IMR-90 (cell line): Measurements from ENCODE around the gene AHCYL2. TPM values are rescaled to one million over a fixed set of nuclear protein-coding genes. Genes with fewer than 3 reads are reported as not detected.

Source experiments
- ATAC-seq: fragments of 200-7000 bp; cut with Tn5 transposase; 2 replicates; pipeline ENCODE4 v1.9.1; 2020; ENCODE audit warnings: low read depth, mild to moderate bottlenecking, moderate library complexity
- BruUV-seq: library from RNA; stranded (reverse); fragments of 400-500 nt; replicated peaks from 2 replicates; lab custom pipeline; 2021; lab: Mats Ljungman, UMichigan
- CTCF ChIA-PET: fragments of 300-600 bp; formaldehyde crosslinking; extraction: SDS; loops from one replicate; lab custom pipeline; 2021; ENCODE audit warnings: antibody characterized with exemption; lab: Yijun Ruan, JAX
- POLR2A ChIA-PET: fragments of 300-600 bp; sonication (Branson Sonifier 250); formaldehyde crosslinking; loops from one replicate; lab custom pipeline; 2022; ENCODE audit warnings: antibody characterized with exemption; ENCODE audit not compliant: unreplicated experiment; lab: Charles Lee
- DNase-seq: peaks from one replicate; pipeline ENCODE4 v3.0.0; 2013
- H2AFZ ChIP-seq: replicated peaks from 2 replicates; pipeline ENCODE3; 2013; ENCODE audit warnings: low read length, mild to moderate bottlenecking; ENCODE audit not compliant: poor library complexity
- H2AK5ac ChIP-seq: 2 replicates; pipeline ENCODE4 v1.6.1; 2013; ENCODE audit warnings: low read depth, low read length, inconsistent platforms
- H2AK9ac ChIP-seq: replicated peaks from 2 replicates; pipeline ENCODE3; 2013; ENCODE audit warnings: mild to moderate bottlenecking, low read depth, low read length, moderate library complexity; ENCODE audit not compliant: poor library complexity
- H2BK120ac ChIP-seq: 2 replicates; pipeline ENCODE4 v1.6.1; 2013; ENCODE audit warnings: low read depth, low read length, inconsistent platforms
- H2BK15ac ChIP-seq: 3 replicates; pipeline ENCODE4 v1.6.1; 2013; ENCODE audit warnings: low read depth, low read length, inconsistent platforms
- H2BK20ac ChIP-seq: 2 replicates; pipeline ENCODE4 v1.6.1; 2013; ENCODE audit warnings: low read depth, mild to moderate bottlenecking, inconsistent platforms, low read length, moderate library complexity
- H2BK5ac ChIP-seq: 2 replicates; pipeline ENCODE4 v1.6.1; 2013; ENCODE audit warnings: mild to moderate bottlenecking, low read depth, low read length, inconsistent platforms; ENCODE audit not compliant: poor library complexity, severe bottlenecking
- H3K14ac ChIP-seq: replicated peaks from 2 replicates; pipeline ENCODE4 v1.6.1; 2013; ENCODE audit warnings: low read depth, low read length, inconsistent platforms
- H3K18ac ChIP-seq: 2 replicates; pipeline ENCODE4 v1.6.1; 2013; ENCODE audit warnings: low read depth, low read length, control low read depth
- H3K23ac ChIP-seq: 2 replicates; pipeline ENCODE4 v1.6.1; 2013; ENCODE audit warnings: low read depth, low read length, inconsistent platforms
- H3K27ac ChIP-seq: 2 replicates; pipeline ENCODE4 v1.5.1; 2013; ENCODE audit warnings: mild to moderate bottlenecking, control low read depth, low read length; ENCODE audit not compliant: insufficient read depth
- H3K27me3 ChIP-seq: 2 replicates; pipeline ENCODE4 v1.6.1; 2013; ENCODE audit warnings: low read length; ENCODE audit not compliant: control insufficient read depth, insufficient read depth
- H3K36me3 ChIP-seq: 2 replicates; pipeline ENCODE4 v1.6.1; 2013; ENCODE audit warnings: low read length, mixed read lengths; ENCODE audit not compliant: control insufficient read depth, insufficient read depth
- H3K4ac ChIP-seq: 2 replicates; pipeline ENCODE4 v1.6.1; 2013; ENCODE audit warnings: low read depth, low read length, inconsistent platforms
- H3K4me1 ChIP-seq: 2 replicates; pipeline ENCODE4 v1.6.1; 2013; ENCODE audit warnings: low read length, mixed read lengths; ENCODE audit not compliant: control insufficient read depth, insufficient read depth
- H3K4me2 ChIP-seq: 2 replicates; pipeline ENCODE4 v1.6.1; 2013; ENCODE audit warnings: low read depth, mild to moderate bottlenecking, control low read depth, low read length, moderate library complexity
- H3K4me3 ChIP-seq: 2 replicates; pipeline ENCODE4 v1.5.1; 2013; ENCODE audit warnings: low read depth, mild to moderate bottlenecking, control low read depth, low read length, moderate library complexity; ENCODE audit not compliant: insufficient read depth
- H3K56ac ChIP-seq: 2 replicates; pipeline ENCODE4 v1.6.1; 2013; ENCODE audit warnings: low read length, inconsistent platforms; ENCODE audit not compliant: insufficient read depth; ENCODE audit errors: extremely low read depth
- H3K79me1 ChIP-seq, 2 experiments: 2 replicates each; pipeline ENCODE4 v1.6.1; 2013; ENCODE audit warnings: low read length in 2 of 2, inconsistent platforms in 1 of 2, low read depth in 1 of 2
- H3K9ac ChIP-seq: 2 replicates; pipeline ENCODE4 v1.6.1; 2013; ENCODE audit warnings: low read depth, low read length, control low read depth
- H3K9me1 ChIP-seq: 2 replicates; pipeline ENCODE4 v1.6.1; 2013; ENCODE audit warnings: low read length, inconsistent platforms; ENCODE audit not compliant: insufficient read depth
- H3K9me3 ChIP-seq: 2 replicates; pipeline ENCODE4 v1.6.1; 2013; ENCODE audit warnings: low read length; ENCODE audit not compliant: control insufficient read depth, insufficient read depth
- H4K20me1 ChIP-seq: 2 replicates; pipeline ENCODE4 v1.6.1; 2013; ENCODE audit warnings: low read length, inconsistent platforms; ENCODE audit not compliant: insufficient read depth
- H4K5ac ChIP-seq: 2 replicates; pipeline ENCODE4 v1.6.1; 2013; ENCODE audit warnings: mild to moderate bottlenecking, low read depth, low read length, control low read depth
- H4K8ac ChIP-seq, 2 experiments: 2 replicates each; pipeline ENCODE4 v1.6.1; 2013; ENCODE audit warnings: low read depth in 2 of 2, low read length in 2 of 2, control low read depth in 1 of 2, inconsistent platforms in 1 of 2
- H4K91ac ChIP-seq: 2 replicates; pipeline ENCODE4 v1.6.1; 2013; ENCODE audit warnings: low read depth, low read length, inconsistent platforms; ENCODE audit not compliant: insufficient read depth
- BHLHE40 ChIP-seq: fragments of 150-350 bp; IDR thresholded peaks from 2 replicates; pipeline ENCODE4 v1.6.1; 2016; ENCODE audit warnings: mild to moderate bottlenecking, low read depth, low read length
- CHD1 ChIP-seq: IDR thresholded peaks from 2 replicates; pipeline ENCODE4 v1.6.1; 2012; ENCODE audit warnings: low read depth, low read length, improper control_type of control experiment
- FOS ChIP-seq: fragments of 150-350 bp; IDR thresholded peaks from 2 replicates; pipeline ENCODE4 v1.6.1; 2016; ENCODE audit warnings: low read depth, low read length
- MXI1 ChIP-seq: IDR thresholded peaks from 2 replicates; pipeline ENCODE4 v1.6.1; 2012; ENCODE audit warnings: low read depth, mild to moderate bottlenecking, low read length, moderate library complexity, borderline replicate concordance
- NFE2L2 ChIP-seq: fragments of 150-350 bp; IDR thresholded peaks from 2 replicates; pipeline ENCODE4 v1.6.1; 2016; ENCODE audit warnings: low read depth, mild to moderate bottlenecking, low read length
- RCOR1 ChIP-seq: IDR thresholded peaks from 2 replicates; pipeline ENCODE4 v1.6.1; 2012; ENCODE audit warnings: mild to moderate bottlenecking, low read length, improper control_type of control experiment; ENCODE audit not compliant: insufficient replicate concordance
- SMC3 ChIP-seq: fragments of 150-350 bp; IDR thresholded peaks from 2 replicates; pipeline ENCODE4 v1.6.1; 2016; ENCODE audit warnings: low read depth, mild to moderate bottlenecking, antibody characterized with exemption, low read length, moderate library complexity
- WGBS, 2 experiments: methylation state at CpG; one replicate each; pipeline versions ENCODE4 v1.1.5 to v1.1.7; 2013; ENCODE audit warnings: missing lambda C conversion rate in 2 of 2; ENCODE audit not compliant: insufficient read length in 1 of 2; ENCODE audit errors: extremely low coverage in 2 of 2; 5-methylcytosine and 5-hydroxymethylcytosine counted together
- dilution Hi-C: fragments of 300-500 bp; cut with HindIII; formaldehyde crosslinking; loops from one replicate; pipeline ENCODE4 v1.14.3; 2018; ENCODE audit warnings: low sequenced_read_pairs; ENCODE audit not compliant: unreplicated experiment
- in situ Hi-C: fragments of 300-500 bp; cut with MboI; formaldehyde crosslinking; loops from 3 replicates; pipeline ENCODE4 v1.14.3; 2019; ENCODE audit warnings: low sequenced_read_pairs, inconsistent platforms, mixed read lengths
- intact Hi-C: fragments of 100-400 bp; cut with micrococcal nuclease; formaldehyde crosslinking; loops from 2 replicates; pipeline ENCODE4 v1.10.0; 2022
- polyA plus RNA-seq, 3 experiments: library from polyadenylated mRNA; depleted of rRNA; stranded (reverse); fragments of >200 nt; gene quantifications; 2 replicates each; pipeline ENCODE4 v1.2.3, GENCODE V29; 2012; ENCODE audit warnings: low replicate concordance in 1 of 3
- total RNA-seq: library from RNA; depleted of rRNA; stranded (reverse); fragments of >200 nt; gene quantifications from 2 replicates; pipeline ENCODE4 v1.2.3, GENCODE V29; 2012
- TF ChIP-seq, protein P1 (sequence below): fragments of 150-350 bp; IDR thresholded peaks from 2 replicates; pipeline ENCODE4 v1.6.1; 2016; ENCODE audit warnings: low read depth, mild to moderate bottlenecking, low read length, moderate library complexity, borderline replicate concordance
- TF ChIP-seq, protein P2 (sequence below): fragments of 150-350 bp; IDR thresholded peaks from 2 replicates; pipeline ENCODE4 v1.6.1; 2017; ENCODE audit warnings: mild to moderate bottlenecking, antibody characterized with exemption, low read length, low read depth
- TF ChIP-seq, protein P3 (sequence below): conservative IDR thresholded peaks from 2 replicates; pipeline ENCODE4 v1.5.1; 2012; ENCODE audit warnings: mild to moderate bottlenecking, low read depth, low read length, improper control_type of control experiment

Gene AHCYL2
- total and polyA plus RNA-seq, 2 of the 4 experiments (the other 2 are of a cell fraction): 5.7 to 7.6 TPM

DNA sequence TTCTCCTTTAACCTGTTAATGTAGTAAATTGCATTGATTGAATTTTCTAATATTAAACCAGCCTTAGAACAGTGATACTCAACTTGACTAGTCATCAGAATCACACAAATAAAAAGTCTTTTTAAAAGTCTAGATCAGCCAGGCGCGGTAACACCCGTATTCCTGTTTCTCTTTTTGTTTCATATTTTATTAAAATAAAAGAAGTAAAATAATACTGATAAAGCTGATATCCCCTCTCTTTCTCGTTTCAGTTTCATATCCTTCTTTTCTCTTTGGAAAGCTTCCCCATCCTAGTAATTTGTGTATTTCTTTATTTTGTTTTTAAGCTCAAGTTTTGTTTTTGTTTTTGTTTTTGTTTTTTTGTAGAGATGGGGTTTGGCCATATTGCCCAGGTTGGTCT, 27.1 kb upstream of the AHCYL2 start:
- Histone ChIP-seq H4K91ac (no peak overlapping the region), H3K36me3 (no peaks in the 10 kb centered on the region), H3K4me2 (no peak overlapping the region), H3K4me1 (0 out of 2 replicates have a peak, but pooled peaks cover 1% of the 10 kb centered on the region), H3K4me3 (no peak overlapping the region), H2BK120ac (no peak overlapping the region), H2BK20ac (no peak overlapping the region), H3K9me1 (peaks cover 2% of the 10 kb centered on the region), H3K56ac (no peak overlapping the region), H4K8ac (no peak overlapping the region), H3K9ac (no peak overlapping the region), H3K14ac (no peak overlapping the region), H3K79me1 (peaks cover under 1 to 30% of the 10 kb centered on the region in 2 experiments; a peak in 3 of 4 replicates), H3K27ac (no peak overlapping the region), H2BK5ac (no peak overlapping the region), H3K4ac (no peak overlapping the region), H2BK15ac (no peak overlapping the region), H2AK9ac (no peak overlapping the region), H3K23ac (no peak overlapping the region), H4K20me1 (peaks cover 11% of the 10 kb centered on the region), H2AK5ac (no peak overlapping the region), H3K27me3 (no peaks in the 10 kb centered on the region), H3K18ac (no peak overlapping the region), H4K5ac (no peak overlapping the region), H2AFZ (no peak overlapping the region), H3K9me3 (no peaks in the 10 kb centered on the region)
- ATAC-seq: no peak
- no peak for DNase-seq
- dilution Hi-C loops (no loop called here), in situ Hi-C loops (no loop called here), intact Hi-C loops (no loop called here)
- TF ChIP-seq MXI1 (no peak), RCOR1 (no peak), CHD1 (no peak), NFE2L2 (no peak), FOS (no peak), SMC3 (no peak), BHLHE40 (no peak)
- TF ChIP-seq, protein P1, sequence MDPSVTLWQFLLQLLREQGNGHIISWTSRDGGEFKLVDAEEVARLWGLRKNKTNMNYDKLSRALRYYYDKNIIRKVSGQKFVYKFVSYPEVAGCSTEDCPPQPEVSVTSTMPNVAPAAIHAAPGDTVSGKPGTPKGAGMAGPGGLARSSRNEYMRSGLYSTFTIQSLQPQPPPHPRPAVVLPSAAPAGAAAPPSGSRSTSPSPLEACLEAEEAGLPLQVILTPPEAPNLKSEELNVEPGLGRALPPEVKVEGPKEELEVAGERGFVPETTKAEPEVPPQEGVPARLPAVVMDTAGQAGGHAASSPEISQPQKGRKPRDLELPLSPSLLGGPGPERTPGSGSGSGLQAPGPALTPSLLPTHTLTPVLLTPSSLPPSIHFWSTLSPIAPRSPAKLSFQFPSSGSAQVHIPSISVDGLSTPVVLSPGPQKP: no peak
- TF ChIP-seq, protein P2, sequence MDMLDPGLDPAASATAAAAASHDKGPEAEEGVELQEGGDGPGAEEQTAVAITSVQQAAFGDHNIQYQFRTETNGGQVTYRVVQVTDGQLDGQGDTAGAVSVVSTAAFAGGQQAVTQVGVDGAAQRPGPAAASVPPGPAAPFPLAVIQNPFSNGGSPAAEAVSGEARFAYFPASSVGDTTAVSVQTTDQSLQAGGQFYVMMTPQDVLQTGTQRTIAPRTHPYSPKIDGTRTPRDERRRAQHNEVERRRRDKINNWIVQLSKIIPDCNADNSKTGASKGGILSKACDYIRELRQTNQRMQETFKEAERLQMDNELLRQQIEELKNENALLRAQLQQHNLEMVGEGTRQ: no peak
- TF ChIP-seq, protein P3, sequence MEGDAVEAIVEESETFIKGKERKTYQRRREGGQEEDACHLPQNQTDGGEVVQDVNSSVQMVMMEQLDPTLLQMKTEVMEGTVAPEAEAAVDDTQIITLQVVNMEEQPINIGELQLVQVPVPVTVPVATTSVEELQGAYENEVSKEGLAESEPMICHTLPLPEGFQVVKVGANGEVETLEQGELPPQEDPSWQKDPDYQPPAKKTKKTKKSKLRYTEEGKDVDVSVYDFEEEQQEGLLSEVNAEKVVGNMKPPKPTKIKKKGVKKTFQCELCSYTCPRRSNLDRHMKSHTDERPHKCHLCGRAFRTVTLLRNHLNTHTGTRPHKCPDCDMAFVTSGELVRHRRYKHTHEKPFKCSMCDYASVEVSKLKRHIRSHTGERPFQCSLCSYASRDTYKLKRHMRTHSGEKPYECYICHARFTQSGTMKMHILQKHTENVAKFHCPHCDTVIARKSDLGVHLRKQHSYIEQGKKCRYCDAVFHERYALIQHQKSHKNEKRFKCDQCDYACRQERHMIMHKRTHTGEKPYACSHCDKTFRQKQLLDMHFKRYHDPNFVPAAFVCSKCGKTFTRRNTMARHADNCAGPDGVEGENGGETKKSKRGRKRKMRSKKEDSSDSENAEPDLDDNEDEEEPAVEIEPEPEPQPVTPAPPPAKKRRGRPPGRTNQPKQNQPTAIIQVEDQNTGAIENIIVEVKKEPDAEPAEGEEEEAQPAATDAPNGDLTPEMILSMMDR: no peak
- ChIA-PET CTCF (interaction anchor here (2.5 kb wide), 1 partner anchor 21 kb away, joined by 5 read pairs; no protein-coding TSS in a partner anchor), POLR2A (no interaction called here)
- BruUV-seq: no TSS peak
- WGBS, 2 experiments: no CpG with 5 or more reads among the region's 4 CpGs
